NCI-H446 (cell line): ENCODE measurements around the gene NPC1L1.
"Not testable (repeated sequence)": the region's sequence is repeated elsewhere in the genome, so short reads cannot be mapped to it uniquely, and the experiment has no call there.

Experiments used
- DNase-seq, 2 experiments: peaks; one replicate each; lab custom pipeline; 2025; lab: John Stamatoyannopoulos, UW

NPC1L1 gene

GRCh38 chr7:44506592-44507288, 34.4 kb downstream of the NPC1L1 start:
- not testable (repeated sequence) for DNase-seq

GRCh38 chr7:44505595-44505994, 35.5 kb downstream of the NPC1L1 start:
- no peak for DNase-seq

DNA sequence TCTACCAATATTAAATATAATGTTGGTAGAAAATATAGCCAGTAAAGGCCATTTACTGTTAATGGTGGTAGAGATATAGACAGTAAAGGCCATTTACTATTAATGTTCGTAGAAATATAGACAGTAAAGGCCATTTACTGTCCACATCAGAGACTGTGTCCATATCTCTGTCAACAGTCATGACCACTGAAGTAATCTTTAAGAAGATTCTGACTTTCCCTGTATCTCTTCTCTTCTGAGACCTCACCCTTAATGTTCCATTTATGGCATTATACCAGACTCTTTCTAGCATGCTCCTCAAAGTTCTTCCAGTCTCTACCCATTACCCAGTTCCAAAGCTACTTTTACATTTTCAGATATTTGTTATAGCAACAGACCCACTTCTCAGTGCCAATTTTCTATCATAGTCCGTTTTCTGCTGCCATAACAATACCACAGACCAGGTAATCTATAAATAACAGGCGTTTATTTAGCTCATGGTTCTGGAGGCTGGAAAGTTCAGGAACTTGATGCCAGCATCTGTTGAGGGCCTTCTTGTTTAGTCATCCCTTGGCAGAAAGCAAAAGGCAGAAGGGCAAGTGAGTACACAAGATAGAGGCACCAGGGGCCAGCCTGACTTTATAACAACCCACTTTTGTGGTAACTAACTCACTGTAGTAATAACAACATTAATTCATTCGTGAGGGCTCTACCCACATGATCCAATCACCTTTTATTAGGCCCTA, 42.7 kb downstream of the NPC1L1 start:
- no peak for DNase-seq

- no peak for DNase-seq
Measured at GRCh38 chr7:44497155-44498027, 43.7 kb downstream of the NPC1L1 start.

- no peak for DNase-seq
Measured at GRCh38 chr7:44496385-44496784, 44.7 kb downstream of the NPC1L1 start.

- no peak for DNase-seq
Measured at GRCh38 chr7:44494960-44495359, 46.2 kb downstream of the NPC1L1 start.

DNA sequence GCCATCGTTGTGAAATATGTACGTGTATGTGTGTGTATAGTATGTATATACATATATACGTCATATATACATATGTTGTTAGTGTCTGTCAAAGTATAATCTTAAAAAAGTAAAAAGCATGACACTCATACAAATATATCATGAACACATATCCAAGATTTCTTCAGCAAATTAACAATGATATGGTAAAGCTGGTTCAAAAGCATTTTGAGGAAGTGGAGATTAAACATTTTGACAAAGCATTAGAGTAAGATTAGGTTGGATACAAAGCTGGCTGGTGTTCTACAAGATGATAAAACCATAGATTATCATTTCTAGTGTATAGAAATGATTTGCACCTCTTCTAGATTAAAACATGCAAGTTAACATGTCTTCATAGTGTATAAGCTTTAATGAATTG, 49.9 kb downstream of the NPC1L1 start:
- DNase-seq: no peak

GRCh38 chr7:44490351-44491200, 50.6 kb downstream of the NPC1L1 start, which contains the start of gene NUDCD3:
TSS of gene NUDCD3 (minus strand) at chr7:44490658. CDS start at chr7:44490600, 58 bp downstream.
- DNase-seq: peak; percentile 79 to 91

DNA sequence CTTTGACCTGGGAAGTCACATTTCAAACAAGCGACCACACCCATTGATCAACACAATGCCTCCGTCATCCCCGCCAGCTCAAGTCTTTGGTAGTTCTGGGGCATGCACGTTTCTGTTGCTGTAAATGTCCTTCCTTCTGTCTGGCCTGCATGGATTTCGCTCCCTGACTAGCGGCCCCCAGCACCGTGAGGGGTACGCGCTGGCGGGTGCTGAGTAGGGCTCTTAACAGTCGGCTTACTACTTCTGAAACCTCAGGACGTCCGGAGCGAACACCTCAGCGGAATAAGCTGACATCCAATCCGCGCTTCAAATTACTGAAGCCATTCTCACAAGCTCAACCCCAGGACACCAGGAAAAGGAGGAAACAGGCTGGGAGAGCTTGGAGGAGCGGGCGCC, 51.2 kb downstream of the NPC1L1 start:
- DNase-seq: peak in 1 of 2 experiments; percentile 17

- DNase-seq: no peak
Measured at GRCh38 chr7:44488955-44489354, 52.2 kb downstream of the NPC1L1 start.

DNA sequence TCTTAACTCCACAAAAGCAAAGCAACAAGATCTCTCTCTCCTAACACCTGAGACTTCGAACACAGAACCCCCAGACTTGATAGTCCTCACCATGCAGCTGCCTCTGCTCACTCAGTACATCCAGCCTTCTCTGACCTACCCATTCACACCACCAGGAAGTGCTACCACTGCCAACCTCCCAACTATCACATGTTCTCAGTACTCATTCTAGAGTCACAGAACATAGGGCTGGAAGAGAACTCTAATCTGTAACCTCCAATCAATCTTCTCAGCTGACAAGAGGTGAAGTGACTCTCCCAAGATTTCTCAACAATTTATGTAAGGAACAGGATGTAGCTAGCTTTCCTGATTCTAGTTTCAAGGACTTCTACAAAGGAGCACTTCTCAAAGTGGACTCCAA, 54.4 kb downstream of the NPC1L1 start:
- no peak for DNase-seq

- no peak for DNase-seq
Measured at GRCh38 chr7:44486001-44486400, 55.1 kb downstream of the NPC1L1 start.

DNA sequence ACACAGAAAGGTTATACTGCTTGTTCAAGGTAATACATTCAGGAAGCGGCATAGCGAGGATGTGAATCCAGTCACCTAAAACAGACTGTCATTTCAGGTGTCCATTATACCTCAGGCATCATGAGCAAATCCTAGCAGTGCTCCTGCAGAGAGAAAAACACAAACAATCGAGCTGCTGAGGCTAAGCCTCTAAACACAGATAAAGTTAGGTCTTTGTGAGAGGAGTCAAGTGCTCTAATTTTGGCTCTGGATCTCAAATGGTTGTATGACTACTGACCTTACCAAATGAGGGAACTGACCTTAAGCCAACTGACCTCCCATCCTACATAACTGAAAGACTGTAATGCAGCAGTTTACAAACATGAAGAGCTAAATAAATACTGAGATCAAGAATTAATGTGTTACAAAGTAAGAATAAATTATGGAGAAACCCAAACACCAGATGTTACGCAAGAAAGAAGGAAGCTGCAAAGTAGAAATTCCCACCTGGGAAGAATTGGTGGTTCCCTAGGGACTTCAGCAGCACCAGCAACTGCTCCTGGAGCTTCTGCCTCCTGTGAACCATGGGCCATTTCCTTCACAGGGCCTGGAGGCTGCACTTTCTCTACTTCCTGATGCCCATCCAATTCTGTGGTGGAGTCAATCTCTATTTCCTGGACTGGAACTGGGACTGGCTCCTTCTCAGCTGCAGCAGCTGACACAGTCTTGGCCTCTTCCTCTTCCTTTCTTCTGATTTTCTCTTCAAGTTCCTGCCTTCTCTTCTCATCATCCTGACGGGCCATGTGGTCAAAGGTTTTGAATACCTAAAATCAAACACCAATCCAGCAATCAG, 56.4 kb downstream of the NPC1L1 start:
- no peak for DNase-seq

- no peak for DNase-seq
Measured at GRCh38 chr7:44482502-44483485, 58.3 kb downstream of the NPC1L1 start.

DNA sequence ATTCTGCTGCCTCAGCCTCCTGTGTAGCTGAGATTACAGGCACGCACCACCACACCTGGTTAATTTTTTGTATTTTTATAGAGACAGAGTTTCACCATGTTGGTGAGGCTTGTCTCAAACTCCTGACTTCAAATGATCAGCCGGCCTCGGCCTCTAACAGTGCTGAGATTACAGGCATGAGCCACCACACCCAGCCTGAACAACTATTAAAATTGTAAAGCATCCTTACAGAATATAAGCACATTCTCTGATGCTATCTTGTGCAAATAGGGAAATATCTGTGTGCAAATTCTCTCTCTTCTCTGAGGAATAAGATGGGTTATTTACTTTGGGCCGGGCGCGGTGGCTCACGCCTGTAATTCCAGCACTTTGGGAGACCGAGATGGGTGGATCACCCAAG, 63.2 kb downstream of the NPC1L1 start:
- no peak for DNase-seq

DNA sequence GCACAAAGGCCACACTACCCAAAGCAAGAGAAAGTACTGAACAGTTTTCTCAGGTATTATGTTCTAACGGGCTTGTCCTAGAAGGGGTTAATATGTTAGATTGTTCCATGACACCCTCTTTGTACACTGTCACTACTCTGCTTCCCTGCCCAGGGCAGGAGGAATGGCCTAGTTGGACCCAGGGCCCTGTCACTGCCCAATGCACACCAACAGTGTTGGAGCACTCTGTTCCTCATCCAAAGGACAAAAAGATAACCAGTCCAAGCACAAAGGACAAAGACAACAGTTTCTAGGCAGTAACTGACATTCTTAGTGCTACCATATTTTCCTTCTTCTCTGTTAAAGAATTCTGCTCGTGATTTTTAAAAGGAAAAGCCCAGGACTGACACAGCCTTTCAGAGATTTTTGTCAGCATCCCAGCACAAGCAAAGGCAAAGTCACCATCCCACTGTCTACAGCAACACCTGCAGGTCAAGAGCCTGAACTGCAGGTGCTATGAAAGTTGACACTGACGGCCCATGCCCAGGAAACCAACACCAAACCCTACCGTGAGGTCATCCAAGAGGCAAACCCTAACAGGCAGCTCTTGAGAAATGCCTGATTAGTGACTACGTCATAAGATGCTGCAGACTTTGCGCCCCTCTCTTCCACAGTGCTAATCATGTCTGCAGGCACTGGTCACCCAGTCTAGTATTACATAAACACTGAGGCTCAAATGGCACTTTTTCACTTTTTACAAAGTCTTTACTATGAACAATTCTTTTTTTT, 63.9 kb downstream of the NPC1L1 start:
- DNase-seq: peak; percentile 8 to 50

DNA sequence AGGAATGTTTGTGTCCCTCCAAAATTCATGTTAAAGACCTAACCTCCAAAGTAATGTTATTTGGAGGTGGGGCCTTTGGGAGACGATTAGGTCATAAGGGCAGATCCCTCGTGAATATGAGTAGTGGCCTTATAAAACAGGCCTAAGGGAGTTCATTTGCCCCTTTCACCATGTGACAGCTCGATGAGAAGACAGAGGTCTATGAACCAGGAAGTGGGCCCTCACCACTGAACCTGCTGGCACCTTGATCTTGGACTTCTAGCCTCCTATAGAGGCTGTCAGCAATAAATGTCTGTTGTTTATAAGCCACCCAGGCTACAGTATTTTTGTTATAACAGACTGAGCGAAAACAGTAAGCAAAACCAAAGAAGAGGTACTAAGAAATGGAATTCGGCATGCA, 64.8 kb downstream of the NPC1L1 start:
- DNase-seq: no peak

DNA sequence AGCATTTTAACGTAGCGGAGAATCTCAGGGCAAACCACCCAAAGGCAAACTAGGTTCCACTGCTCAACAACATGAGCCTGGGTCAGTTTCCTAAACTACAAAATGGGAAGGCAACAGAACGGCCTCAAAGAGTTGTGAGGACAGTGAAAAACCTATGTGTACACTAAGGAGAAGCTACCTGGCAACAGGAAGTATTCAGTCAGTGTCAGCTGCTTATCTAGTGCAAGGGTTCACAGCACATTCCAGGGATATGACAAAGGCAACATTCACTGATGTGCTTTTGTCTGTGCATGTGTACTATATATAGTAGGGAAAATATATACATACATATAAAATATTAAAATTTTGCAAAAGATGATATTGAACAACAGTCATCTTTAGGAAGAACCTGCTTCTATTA, 67.8 kb downstream of the NPC1L1 start:
- no peak for DNase-seq

GRCh38 chr7:44472843-44473242, 68.3 kb downstream of the NPC1L1 start:
- no peak for DNase-seq
